Heart left ventricle (tissue), 13 donors: Measurements from ENCODE around the gene MAN1C1.

Experiments
- CTCF ChIP-seq, 12 donors: fragments of 200-600 bp; sonication (generic) in 4 of 12; IDR thresholded peaks; one replicate each; pipeline versions ENCODE4 v1.5.0 to v1.8.0; 2018 to 2022; ENCODE audit warnings: antibody characterized with exemption in 12 of 12, mild to moderate bottlenecking in 5 of 12
- POLR2A ChIP-seq, 2 donors: fragments of 450-650 bp; IDR thresholded peaks; one replicate each; pipeline ENCODE4 v1.6.1; 2017; ENCODE audit warnings: antibody characterized with exemption in 2 of 2, mild to moderate bottlenecking in 2 of 2, moderate library complexity in 2 of 2
- donor health status: ischemic (EF 13 %, LVEDD 7.1; RV severe dilation, severe dysfunction).
- donor health status: DM: no; HTN: yes; CAD: no.
- donor health status: DM: no; HTN: no; CAD: no.
- donor health status: ischemic (EF 25% LVEDD 6.9; RV normal size, moderate dysfunction).
- donor health status: ischemic (EF 25% LVEDD 5.7; RV mildly dilated, moderate dysfunction).
- donor health status: ischemic (EF 35%, LVEDD 5.7; RV mildly dilated, moderate dysfunction).
- donor health status: nonischemic (EF 11% LVEDD 7.7; RV severe dilation, severe dysfunction).
- donor health status: DM: yes; HTN: yes; CAD: no.
- donor health status: PGD.
- donor health status: ischemic (EF 29% LVEDD 5.4; RV normal size, mild dysfunction).
- donor health status: nonischemic (EF 23%, LVEDD 6.1; RV moderate dilation, normal function).

- TF ChIP-seq CTCF (IDR thresholded peaks at IDR 0.05): no peak
- TF ChIP-seq POLR2A (IDR thresholded peaks at IDR 0.05): peak in 1 of 2 donors; percentile 89
Observed at GRCh38 chr1:25819491-25820246, 203.1 kb downstream of the MAN1C1 start, which contains the start of gene MTFR1L.
